ENCODE results near the gene XPO4. TPM values are rescaled to one million over a fixed set of nuclear protein-coding genes. Genes with fewer than 3 reads are reported as not detected.

XPO4 gene
- total and polyA plus RNA-seq, 2 of the 13 experiments (the other 11 are each of a cell fraction or from before 2014, with no cell fraction given), result 8.4 to 24.8 TPM

GRCh38 chr13:20773194-20774080, 129.1 kb downstream of the XPO4 start, which contains the start of gene EEF1AKMT1 (continued):
- TF ChIP-seq NFYC (CRISPR knock-in tag; IDR thresholded peaks at IDR 0.05) (no peak), ZNF878 (CRISPR knock-in tag; IDR thresholded peaks at IDR 0.05) (peak; percentile 90), ZSCAN25 (CRISPR knock-in tag; IDR thresholded peaks at IDR 0.05) (peak; percentile 61), GLI4 (CRISPR knock-in tag; IDR thresholded peaks at IDR 0.05; ENCODE audit: borderline replicate concordance) (no peak), ZNF816 (CRISPR knock-in tag; IDR thresholded peaks at IDR 0.05; ENCODE audit: borderline replicate concordance) (no peak), ZNF329 (CRISPR knock-in tag; IDR thresholded peaks at IDR 0.05; ENCODE audit: low read depth) (peak; percentile 74; the same call in 1 of the 2 replicates), GATA4 (IDR thresholded peaks at IDR 0.05; ENCODE audit: borderline replicate concordance, low read depth) (no peak), CENPX (CRISPR knock-in tag; IDR thresholded peaks at IDR 0.05) (no peak), HDAC2 (CRISPR knock-in tag; IDR thresholded peaks at IDR 0.05) (no peak), PLRG1 (conservative IDR thresholded peaks at IDR 0.05) (no peak), NR2F2 (IDR thresholded peaks at IDR 0.05; ENCODE audit: borderline replicate concordance, low read depth) (no peak), NCOR1 (IDR thresholded peaks at IDR 0.05; ENCODE audit: borderline replicate concordance, low read length) (no peak), STAT6 (CRISPR knock-in tag; IDR thresholded peaks at IDR 0.05; ENCODE audit: borderline replicate concordance) (peak; percentile 61; the same call in 1 of the 2 replicates), EP300 (IDR thresholded peaks at IDR 0.05; ENCODE audit: low read depth in 2 of 2, low read length in 2 of 2) (no peak), EP300 (CRISPR knock-in tag; IDR thresholded peaks at IDR 0.05; ENCODE audit: borderline replicate concordance) (no peak; the same call in 1 of the 2 replicates), ZNF530 (CRISPR knock-in tag; IDR thresholded peaks at IDR 0.05; ENCODE audit: low read depth) (0 out of 2 replicates have a peak, but pooled peaks have one; percentile 49), ZNF550 (CRISPR knock-in tag; IDR thresholded peaks at IDR 0.05; ENCODE audit: borderline replicate concordance) (no peak), SRSF1 (optimal IDR thresholded peaks at IDR 0.05; ENCODE audit: low read depth, low read length) (no peak)
- TF ChIP-seq, protein P1, sequence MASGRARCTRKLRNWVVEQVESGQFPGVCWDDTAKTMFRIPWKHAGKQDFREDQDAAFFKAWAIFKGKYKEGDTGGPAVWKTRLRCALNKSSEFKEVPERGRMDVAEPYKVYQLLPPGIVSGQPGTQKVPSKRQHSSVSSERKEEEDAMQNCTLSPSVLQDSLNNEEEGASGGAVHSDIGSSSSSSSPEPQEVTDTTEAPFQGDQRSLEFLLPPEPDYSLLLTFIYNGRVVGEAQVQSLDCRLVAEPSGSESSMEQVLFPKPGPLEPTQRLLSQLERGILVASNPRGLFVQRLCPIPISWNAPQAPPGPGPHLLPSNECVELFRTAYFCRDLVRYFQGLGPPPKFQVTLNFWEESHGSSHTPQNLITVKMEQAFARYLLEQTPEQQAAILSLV (CRISPR knock-in tag; IDR thresholded peaks at IDR 0.05; ENCODE audit: borderline replicate concordance), result peak; percentile 83; the same call in 1 of the 2 replicates
- TF ChIP-seq, protein P2, sequence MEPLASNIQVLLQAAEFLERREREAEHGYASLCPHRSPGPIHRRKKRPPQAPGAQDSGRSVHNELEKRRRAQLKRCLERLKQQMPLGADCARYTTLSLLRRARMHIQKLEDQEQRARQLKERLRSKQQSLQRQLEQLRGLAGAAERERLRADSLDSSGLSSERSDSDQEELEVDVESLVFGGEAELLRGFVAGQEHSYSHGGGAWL (CRISPR knock-in tag; IDR thresholded peaks at IDR 0.05), result peak; percentile 89
- TF ChIP-seq, protein P3, sequence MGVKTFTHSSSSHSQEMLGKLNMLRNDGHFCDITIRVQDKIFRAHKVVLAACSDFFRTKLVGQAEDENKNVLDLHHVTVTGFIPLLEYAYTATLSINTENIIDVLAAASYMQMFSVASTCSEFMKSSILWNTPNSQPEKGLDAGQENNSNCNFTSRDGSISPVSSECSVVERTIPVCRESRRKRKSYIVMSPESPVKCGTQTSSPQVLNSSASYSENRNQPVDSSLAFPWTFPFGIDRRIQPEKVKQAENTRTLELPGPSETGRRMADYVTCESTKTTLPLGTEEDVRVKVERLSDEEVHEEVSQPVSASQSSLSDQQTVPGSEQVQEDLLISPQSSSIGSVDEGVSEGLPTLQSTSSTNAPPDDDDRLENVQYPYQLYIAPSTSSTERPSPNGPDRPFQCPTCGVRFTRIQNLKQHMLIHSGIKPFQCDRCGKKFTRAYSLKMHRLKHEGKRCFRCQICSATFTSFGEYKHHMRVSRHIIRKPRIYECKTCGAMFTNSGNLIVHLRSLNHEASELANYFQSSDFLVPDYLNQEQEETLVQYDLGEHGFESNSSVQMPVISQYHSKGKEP (CRISPR knock-in tag; IDR thresholded peaks at IDR 0.05), result no peak
- TF ChIP-seq, protein P4, sequence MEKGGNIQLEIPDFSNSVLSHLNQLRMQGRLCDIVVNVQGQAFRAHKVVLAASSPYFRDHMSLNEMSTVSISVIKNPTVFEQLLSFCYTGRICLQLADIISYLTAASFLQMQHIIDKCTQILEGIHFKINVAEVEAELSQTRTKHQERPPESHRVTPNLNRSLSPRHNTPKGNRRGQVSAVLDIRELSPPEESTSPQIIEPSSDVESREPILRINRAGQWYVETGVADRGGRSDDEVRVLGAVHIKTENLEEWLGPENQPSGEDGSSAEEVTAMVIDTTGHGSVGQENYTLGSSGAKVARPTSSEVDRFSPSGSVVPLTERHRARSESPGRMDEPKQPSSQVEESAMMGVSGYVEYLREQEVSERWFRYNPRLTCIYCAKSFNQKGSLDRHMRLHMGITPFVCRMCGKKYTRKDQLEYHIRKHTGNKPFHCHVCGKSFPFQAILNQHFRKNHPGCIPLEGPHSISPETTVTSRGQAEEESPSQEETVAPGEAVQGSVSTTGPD (CRISPR knock-in tag; IDR thresholded peaks at IDR 0.05), result 0 out of 2 replicates have a peak, but pooled peaks have one; percentile 26

Measured in HepG2 (cell line).